Stimulated activated CD4-positive, alpha-beta T cell treated with anti-CD3 and anti-CD28 coated beads, TNF-alpha, amount 100 ng/mL, for 24 hours (primary cell): Measurements from ENCODE around the gene OSBPL10.
"Not testable (repeated sequence)": the region's sequence is repeated elsewhere in the genome, so short reads cannot be mapped to it uniquely, and the experiment has no call there.

ENCODE experiments used
- DNase-seq, 3 experiments: peaks; one replicate each; pipeline ENCODE4 v3.0.0-alpha.2; 2020; ENCODE audit warnings: low read depth in 3 of 3

Gene OSBPL10

GRCh38 chr3:31981206-31982181 is at the start of gene OSBPL10, which contains the start of gene ZNF860:
Gene OSBPL10, minus strand, starts transcription at chr3:31981262. Its CDS starts 83 bp downstream, at chr3:31981179.
Gene ZNF860, plus strand, starts transcription at chr3:31981750. Its CDS starts 7,330 bp downstream, at chr3:31989080.
- DNase-seq = peak in 1 of 3 experiments; percentile 49

- DNase-seq = no peak
These were observed 45.5 kb upstream of the OSBPL10 start for GRCh38 chr3:32026593-32026992.

GRCh38 chr3:32022947-32023346 is 41.9 kb upstream of the OSBPL10 start:
- DNase-seq = no peak

GRCh38 chr3:32021748-32022147 is 40.7 kb upstream of the OSBPL10 start:
- no peak for DNase-seq

GRCh38 chr3:32021155-32021554 is 40.1 kb upstream of the OSBPL10 start:
- DNase-seq = no peak

GRCh38 chr3:32018757-32019564 is 37.9 kb upstream of the OSBPL10 start:
- no peak for DNase-seq

- DNase-seq = no peak
These were observed 36.2 kb upstream of the OSBPL10 start for GRCh38 chr3:32017286-32017685.

GRCh38 chr3:32015638-32016037 is 34.6 kb upstream of the OSBPL10 start:
- DNase-seq = not testable (repeated sequence)

- peak in 1 of 3 experiments; percentile 15 for DNase-seq
These were observed 29.6 kb upstream of the OSBPL10 start for GRCh38 chr3:32010699-32011098.

GRCh38 chr3:32009957-32010356 is 28.9 kb upstream of the OSBPL10 start:
- no peak for DNase-seq

- no peak for DNase-seq
These were observed 28.0 kb upstream of the OSBPL10 start for GRCh38 chr3:32009101-32009500.

GRCh38 chr3:32004113-32004765 is 23.2 kb upstream of the OSBPL10 start:
- no peak for DNase-seq

- DNase-seq = no peak
These were observed 22.3 kb upstream of the OSBPL10 start for GRCh38 chr3:32003380-32003779.

- DNase-seq = no peak
These were observed 21.7 kb upstream of the OSBPL10 start for GRCh38 chr3:32002561-32003368.

GRCh38 chr3:32000877-32001276 is 19.8 kb upstream of the OSBPL10 start:
- DNase-seq = no peak

- DNase-seq = no peak
These were observed 18.9 kb upstream of the OSBPL10 start for GRCh38 chr3:31999907-32000439.

GRCh38 chr3:31997500-31997899 is 16.4 kb upstream of the OSBPL10 start:
- DNase-seq = no peak

- DNase-seq = no peak
These were observed 15.1 kb upstream of the OSBPL10 start for GRCh38 chr3:31996195-31996594.

- not testable (repeated sequence) for DNase-seq
These were observed 14.0 kb upstream of the OSBPL10 start for GRCh38 chr3:31995026-31995425.

GRCh38 chr3:31993843-31994242 is 12.8 kb upstream of the OSBPL10 start:
- no peak for DNase-seq

GRCh38 chr3:31992995-31993394 is 11.9 kb upstream of the OSBPL10 start:
- DNase-seq = not testable (repeated sequence)
